HFF-Myc (cell line): ENCODE data around the gene GIPC3.

Source experiments
- DNase-seq: peaks from one replicate; pipeline ENCODE4 v3.0.0-alpha.2; 2011; ENCODE audit warnings: low read depth; ENCODE audit errors: extremely low read depth
- H3K4me3 ChIP-seq: replicated peaks from 2 replicates; pipeline ENCODE4 v1.5.1; 2011; ENCODE audit warnings: low read depth, mild to moderate bottlenecking, control low read depth, low read length
- TF ChIP-seq, protein P1 (sequence below): IDR thresholded peaks from 2 replicates; pipeline ENCODE4 v1.5.1; 2012; ENCODE audit warnings: mild to moderate bottlenecking, low read depth, low read length, control low read depth; ENCODE audit errors: missing control alignments

Gene GIPC3

DNA sequence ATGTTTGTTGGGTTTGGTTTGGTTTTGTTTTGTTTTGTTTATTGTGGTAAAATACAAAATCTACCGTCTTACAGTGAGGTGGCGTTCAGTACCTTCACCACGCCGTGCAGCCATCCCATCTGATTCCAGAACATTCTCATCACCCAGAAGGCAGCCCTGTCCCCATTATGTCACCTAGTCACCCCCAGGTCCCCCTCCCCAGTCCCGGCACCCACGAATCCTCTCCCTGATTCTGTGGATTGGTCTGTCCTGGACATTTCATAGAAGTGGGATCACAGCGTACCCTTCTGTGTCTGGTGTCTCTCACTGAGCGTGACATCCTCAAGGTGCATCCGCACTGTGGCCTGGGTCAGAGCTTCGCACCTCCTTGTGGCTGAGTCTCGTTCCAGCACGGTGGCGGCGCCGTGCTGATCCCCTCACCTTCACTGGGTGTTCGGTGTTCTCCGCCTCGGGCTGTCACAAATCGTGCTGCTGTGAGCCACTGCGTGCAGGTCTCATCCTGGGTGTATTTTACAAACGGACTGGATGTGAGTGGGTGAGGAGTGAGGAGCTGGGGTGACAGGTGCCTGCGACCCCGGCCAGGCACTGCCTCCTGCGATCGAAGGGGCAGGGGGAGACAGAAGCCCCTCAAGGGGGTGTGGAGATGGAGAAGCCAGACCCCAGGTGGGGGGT lies 46.9 kb upstream of the GIPC3 start:
- TF ChIP-seq, protein P1, sequence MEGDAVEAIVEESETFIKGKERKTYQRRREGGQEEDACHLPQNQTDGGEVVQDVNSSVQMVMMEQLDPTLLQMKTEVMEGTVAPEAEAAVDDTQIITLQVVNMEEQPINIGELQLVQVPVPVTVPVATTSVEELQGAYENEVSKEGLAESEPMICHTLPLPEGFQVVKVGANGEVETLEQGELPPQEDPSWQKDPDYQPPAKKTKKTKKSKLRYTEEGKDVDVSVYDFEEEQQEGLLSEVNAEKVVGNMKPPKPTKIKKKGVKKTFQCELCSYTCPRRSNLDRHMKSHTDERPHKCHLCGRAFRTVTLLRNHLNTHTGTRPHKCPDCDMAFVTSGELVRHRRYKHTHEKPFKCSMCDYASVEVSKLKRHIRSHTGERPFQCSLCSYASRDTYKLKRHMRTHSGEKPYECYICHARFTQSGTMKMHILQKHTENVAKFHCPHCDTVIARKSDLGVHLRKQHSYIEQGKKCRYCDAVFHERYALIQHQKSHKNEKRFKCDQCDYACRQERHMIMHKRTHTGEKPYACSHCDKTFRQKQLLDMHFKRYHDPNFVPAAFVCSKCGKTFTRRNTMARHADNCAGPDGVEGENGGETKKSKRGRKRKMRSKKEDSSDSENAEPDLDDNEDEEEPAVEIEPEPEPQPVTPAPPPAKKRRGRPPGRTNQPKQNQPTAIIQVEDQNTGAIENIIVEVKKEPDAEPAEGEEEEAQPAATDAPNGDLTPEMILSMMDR = no peak
- no peak overlapping the region for H3K4me3 ChIP-seq
- no peak for DNase-seq

DNA sequence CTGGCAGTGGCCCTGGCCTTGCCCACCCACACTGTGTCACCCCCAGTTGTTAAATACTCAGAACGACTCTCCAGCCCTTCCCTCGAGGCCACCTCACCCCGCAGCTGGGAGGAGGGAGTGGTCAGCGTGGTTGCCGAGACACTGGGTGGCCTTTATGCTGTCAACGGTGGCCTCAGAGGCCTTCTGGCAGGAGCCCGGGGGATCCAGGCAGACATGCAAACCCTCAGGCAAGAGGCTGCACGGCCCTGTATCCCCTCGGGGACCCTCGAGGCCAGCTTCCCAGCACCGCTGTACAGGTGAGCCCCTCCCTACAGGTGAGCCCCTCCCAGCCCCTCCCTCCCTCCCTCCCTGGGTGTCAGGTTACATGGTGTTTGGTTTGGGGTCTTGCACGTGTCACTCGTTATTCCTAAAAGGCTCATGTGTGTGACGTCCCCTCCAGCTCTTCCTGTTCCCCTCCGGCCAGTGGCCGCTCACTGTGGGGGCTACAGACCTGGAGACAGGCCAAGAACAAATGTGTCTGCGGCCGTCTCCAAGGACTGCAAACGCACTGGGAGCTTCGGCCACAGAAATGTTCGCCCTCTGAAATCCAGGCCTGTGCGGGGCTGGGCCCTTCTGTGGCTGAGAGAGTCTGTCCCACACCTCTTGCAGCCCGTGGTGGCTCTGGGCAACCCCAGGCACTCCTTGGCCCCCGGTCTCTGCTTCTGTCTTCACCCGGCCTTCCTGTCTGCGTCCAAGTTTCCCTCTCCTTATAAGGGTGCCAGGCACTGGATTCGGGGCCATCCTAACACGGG lies 46.1 kb upstream of the GIPC3 start, which contains the start of gene TEKTIP1:
TSS of gene TEKTIP1 (plus strand) at position 210 of the 791 bp plus-strand sequence. CDS start at position 214, 4 bp downstream.
- DNase-seq = no peak
- no peak within 1 kb of the TSS for H3K4me3 ChIP-seq
- TF ChIP-seq, protein P1 = no peak

DNA sequence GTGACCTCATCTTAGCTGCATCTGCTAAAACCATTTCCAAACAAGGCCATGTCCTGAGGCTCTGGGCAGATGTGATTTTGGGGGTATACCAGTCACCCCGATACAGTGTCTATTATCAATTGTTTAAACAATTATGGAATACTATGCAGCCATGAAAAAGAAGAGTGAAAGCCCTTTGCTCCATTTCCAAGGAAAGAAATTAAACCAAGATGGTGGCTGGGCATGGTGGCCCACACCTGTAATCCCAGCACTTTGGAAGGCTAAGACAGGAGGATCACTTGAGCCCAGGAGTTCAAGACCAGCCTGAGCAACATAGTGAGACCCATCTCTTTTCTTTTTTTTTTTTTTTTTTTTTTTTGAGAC lies 45.5 kb upstream of the GIPC3 start:
- TF ChIP-seq, protein P1 = no peak
- H3K4me3 ChIP-seq = no peak overlapping the region
- DNase-seq = no peak

DNA sequence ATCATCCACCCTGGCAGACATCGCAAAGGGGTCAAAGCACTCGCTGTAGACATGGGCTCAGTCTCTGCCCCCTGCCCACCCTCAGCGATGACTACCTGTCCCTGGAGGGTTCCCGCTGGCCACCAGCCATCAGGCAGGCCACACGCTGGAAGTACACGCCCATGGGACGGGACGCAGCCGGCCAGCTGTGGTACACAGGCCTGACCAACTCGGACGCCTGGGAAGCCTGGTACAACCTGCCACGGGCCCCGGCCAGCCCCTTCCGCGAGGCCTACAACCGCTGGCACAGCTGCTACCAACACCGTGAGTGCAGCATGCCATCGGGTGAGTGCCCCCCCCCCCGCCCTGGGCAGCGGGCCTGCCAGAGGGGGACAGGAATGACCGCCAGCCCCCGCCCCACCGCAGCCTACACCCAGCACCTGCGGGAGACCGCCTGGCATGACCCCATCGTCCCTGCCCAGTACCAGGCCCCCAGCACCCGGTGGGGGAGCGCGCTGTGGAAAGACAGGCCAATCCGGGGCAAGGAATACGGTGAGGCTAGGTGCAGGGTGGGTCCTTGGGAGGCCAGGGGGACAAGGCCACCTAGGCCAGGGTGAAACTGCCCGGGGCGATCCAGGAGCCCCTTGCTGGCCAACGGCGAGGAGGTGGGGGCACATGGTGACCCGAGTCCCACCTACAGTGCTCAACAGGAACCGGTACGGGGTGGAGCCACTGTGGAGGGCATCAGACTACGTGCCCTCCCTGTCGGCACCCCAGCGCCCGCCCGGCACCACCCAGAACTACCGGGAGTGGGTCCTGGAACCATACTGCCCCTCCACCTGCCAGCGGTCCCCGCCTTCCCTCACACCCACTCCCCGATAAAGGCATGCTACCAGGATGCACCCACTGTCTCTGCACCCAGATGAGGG lies 41.9 kb upstream of the GIPC3 start:
- TF ChIP-seq, protein P1 = no peak

DNA sequence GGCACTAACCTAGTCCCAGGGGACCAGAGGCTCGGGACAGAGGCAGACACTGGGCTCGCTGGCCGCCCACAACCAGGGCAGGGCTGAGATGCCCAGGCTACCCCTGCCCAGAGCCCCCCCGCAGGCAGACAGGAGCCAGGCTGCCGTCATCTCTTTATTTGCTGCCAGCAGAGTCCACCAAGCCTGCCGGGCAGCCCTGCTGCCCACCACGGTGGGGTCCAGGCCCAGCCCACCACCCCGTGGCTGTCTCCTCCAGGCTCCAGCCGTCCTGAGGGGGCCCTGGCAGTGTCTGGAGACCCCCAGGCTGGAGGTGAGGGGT lies 41.3 kb upstream of the GIPC3 start:
- TF ChIP-seq, protein P1 = no peak
- no peak overlapping the region for H3K4me3 ChIP-seq
- DNase-seq = no peak

More for the DNA sequence above, 41.9 kb upstream of the GIPC3 start:
- no peak overlapping the region for H3K4me3 ChIP-seq
- no peak for DNase-seq

DNA sequence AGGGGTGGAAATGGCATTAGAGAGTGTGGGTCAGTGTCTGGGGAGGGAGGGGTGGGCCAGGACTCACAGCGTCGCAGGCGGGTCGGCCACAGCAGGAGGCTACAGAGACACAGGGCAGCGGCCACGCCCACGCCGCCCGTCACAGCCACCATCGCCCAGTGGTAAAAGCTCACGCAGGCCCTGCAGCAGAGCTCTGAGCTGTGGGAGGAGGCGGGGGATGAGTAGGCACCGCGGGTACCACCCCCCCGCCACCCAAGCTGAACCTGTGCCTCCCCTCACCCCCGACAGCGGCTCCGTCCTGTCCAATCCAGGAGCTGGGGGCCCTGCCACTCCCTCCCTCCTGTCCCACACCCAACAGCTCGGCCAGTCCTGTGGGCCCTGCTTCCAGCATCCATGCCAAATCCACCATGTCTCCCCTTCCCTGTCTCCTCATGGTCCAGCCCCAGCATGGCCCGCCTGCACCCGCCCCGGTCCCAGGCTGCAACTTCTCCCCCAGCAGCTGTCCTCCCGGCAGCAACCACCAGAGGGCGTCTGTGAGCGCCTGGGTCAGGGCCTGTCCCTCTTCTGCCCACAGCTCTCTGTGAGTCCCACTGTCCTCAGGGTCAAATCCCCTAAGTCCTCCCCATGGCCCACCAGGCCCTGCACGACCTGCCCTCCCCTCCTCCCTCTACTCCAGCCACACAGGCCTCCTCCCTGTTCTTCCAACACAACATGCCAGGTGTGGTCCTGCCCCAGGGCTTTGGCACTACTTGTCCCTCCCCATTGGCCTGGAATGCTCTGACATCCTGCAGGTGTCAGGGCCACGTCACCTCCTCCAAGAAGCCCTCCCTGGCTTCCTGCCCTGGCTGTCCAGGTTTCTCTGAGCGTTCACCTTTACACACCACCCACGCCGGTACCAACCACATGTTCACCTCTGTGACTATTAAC lies 40.3 kb upstream of the GIPC3 start:
- TF ChIP-seq, protein P1 = peak; percentile 91
- no peak for DNase-seq
- no peak overlapping the region for H3K4me3 ChIP-seq
